ENCODE data around the gene MTERF2. TPM values are rescaled to one million over a fixed set of nuclear protein-coding genes. Genes with fewer than 3 reads are reported as not detected.

Gene MTERF2
- total and polyA plus RNA-seq, 8 donors, result 9.9 to 42.8 (median 14.3) TPM

- DNase-seq, result peak; percentile 91 to 97 (median 94)
- Histone ChIP-seq H3K4me3 (peak within 1 kb of the TSS; percentile 75 to 95 (median 93)), H3K27ac (peak within 1 kb of the TSS; percentile 89 to 99 (median 96)), H3K27me3 (no peaks in the 10 kb centered on the region), H3K36me3 (no peaks in the 10 kb centered on the region), H3K9me3 (no peaks in the 10 kb centered on the region), H3K4me1 (peaks cover 0 to 30% (median 19%) of the 10 kb centered on the region in 3 donors)
- no peak for FAIRE-seq
- intact Hi-C loops (cut with DNase I), result no loop called here
- peak; percentile 85 to 94 (median 87) for ATAC-seq
- WGBS, 2 donors, result 0% methylated on average over 67 to 88 of the region's 88 CpGs
- no peak for TF ChIP-seq CTCF (IDR thresholded peaks at IDR 0.05)
These were observed 31.4 kb downstream of the MTERF2 start, which contains the start of gene TMEM263 for GRCh38 chr12:106955377-106956047. Gene TMEM263, plus strand, starts transcription at chr12:106955907. Its CDS starts 11,210 bp downstream, at chr12:106967117.

GRCh38 chr12:106954462-106955376, 32.2 kb downstream of the MTERF2 start:
- Histone ChIP-seq H3K36me3 (no peaks in the 10 kb centered on the region), H3K27ac (peak overlapping the region; percentile 89 to 99 (median 96)), H3K4me3 (peak overlapping the region; percentile 75 to 95 (median 93)), H3K27me3 (no peaks in the 10 kb centered on the region), H3K4me1 (peaks cover 0 to 22% (median 19%) of the 10 kb centered on the region in 3 donors), H3K9me3 (no peaks in the 10 kb centered on the region)
- no peak for FAIRE-seq
- TF ChIP-seq CTCF (IDR thresholded peaks at IDR 0.05), result no peak
- WGBS, 2 donors, result 35 to 38% methylated on average over 36 of the region's 36 CpGs
- intact Hi-C loops (cut with DNase I), result no loop called here
- peak; percentile 36 to 83 (median 48) for DNase-seq
- peak in 3 of 4 donors; percentile 1 to 7 (median 2) for ATAC-seq

GRCh38 chr12:106953352-106954250, 33.3 kb downstream of the MTERF2 start:
- Histone ChIP-seq H3K4me3 (no peak overlapping the region), H3K4me1 (peaks cover 0 to 15% (median 13%) of the 10 kb centered on the region in 3 donors), H3K27ac (no peak overlapping the region), H3K36me3 (no peaks in the 10 kb centered on the region), H3K27me3 (no peaks in the 10 kb centered on the region), H3K9me3 (no peaks in the 10 kb centered on the region)
- ATAC-seq, result no peak
- WGBS, 2 donors, result 77 to 82% methylated on average over 12 of the region's 12 CpGs
- TF ChIP-seq CTCF (IDR thresholded peaks at IDR 0.05), result no peak
- DNase-seq, result no peak
- intact Hi-C loops (cut with DNase I), result no loop called here
- no peak for FAIRE-seq

GRCh38 chr12:106950591-106950990, 36.4 kb downstream of the MTERF2 start:
- H3K4me1 ChIP-seq, result peaks cover 0 to 6% (median 0%) of the 10 kb centered on the region in 3 donors
- DNase-seq (no peak), FAIRE-seq (no peak), ATAC-seq (no peak)
- H3K27me3 ChIP-seq, result no peaks in the 10 kb centered on the region
- no peaks in the 10 kb centered on the region for H3K36me3 ChIP-seq
- no peak overlapping the region for H3K27ac ChIP-seq
- H3K4me3 ChIP-seq, result no peak overlapping the region
- H3K9me3 ChIP-seq, result no peaks in the 10 kb centered on the region
- intact Hi-C loops (cut with DNase I), result no loop called here
- WGBS, 2 donors, result 97 to 99% methylated on average over 5 of the region's 5 CpGs
- TF ChIP-seq CTCF (IDR thresholded peaks at IDR 0.05), result no peak

Measured in pancreas (tissue), 10 donors.